GM12878 (cell line): ENCODE measurements around the gene SYS1. TPM values are rescaled to one million over a fixed set of nuclear protein-coding genes. Genes with fewer than 3 reads are reported as not detected.
A peak's percentile ranks its signal among the peaks of the same experiment; 100 is the strongest.

ENCODE experiments used
- BCL11A ChIP-seq: IDR thresholded peaks from 2 replicates; pipeline ENCODE4 v1.6.1; 2011; ENCODE audit warnings: low read depth, low read length
- BHLHE40 ChIP-seq, 2 experiments: fragments of 450-650 bp in 1 of 2; IDR thresholded peaks; 2 replicates each; pipeline ENCODE4 v1.6.1; 2011 to 2017; ENCODE audit warnings: low read depth in 2 of 2, borderline replicate concordance in 1 of 2, improper control_type of control experiment in 1 of 2, low read length in 1 of 2, mild to moderate bottlenecking in 1 of 2
- CBX5 ChIP-seq: sonication (generic); IDR thresholded peaks from 2 replicates; pipeline ENCODE4 v1.6.1; 2016; ENCODE audit warnings: low read depth, moderate library complexity, mild to moderate bottlenecking, inconsistent platforms
- E2F8 ChIP-seq: fragments of 450-650 bp; IDR thresholded peaks from 2 replicates; pipeline ENCODE4 v1.6.1; 2018; ENCODE audit warnings: mild to moderate bottlenecking, low read depth, moderate library complexity; ENCODE audit not compliant: partially characterized antibody
- E4F1 ChIP-seq: fragments of 450-650 bp; IDR thresholded peaks from 2 replicates; pipeline ENCODE4 v1.6.1; 2018; ENCODE audit warnings: borderline replicate concordance, mild to moderate bottlenecking; ENCODE audit not compliant: partially characterized antibody
- EGR1 ChIP-seq, 2 experiments: IDR thresholded peaks; 1 replicate in 1 of 2; 2 replicates in 1 of 2; pipeline ENCODE4 v1.6.1; 2011 to 2012; ENCODE audit warnings: low read depth in 2 of 2, low read length in 2 of 2, borderline replicate concordance in 1 of 2, mild to moderate bottlenecking in 1 of 2, moderate library complexity in 1 of 2
- FOXK2 ChIP-seq: fragments of 450-650 bp; IDR thresholded peaks from 2 replicates; pipeline ENCODE4 v1.6.1; 2017; ENCODE audit warnings: mild to moderate bottlenecking, moderate library complexity
- HDAC2 ChIP-seq: fragments of 200-600 bp; sonication (generic); IDR thresholded peaks from 2 replicates; pipeline ENCODE4 v1.6.1; 2017
- IKZF1 ChIP-seq: fragments of 450-650 bp; conservative IDR thresholded peaks from 2 replicates; pipeline ENCODE4 v1.6.1; 2017; ENCODE audit warnings: antibody characterized with exemption, mild to moderate bottlenecking
- IRF3 ChIP-seq: fragments of 450-650 bp; IDR thresholded peaks from 2 replicates; pipeline ENCODE4 v1.6.1; 2014; ENCODE audit warnings: mild to moderate bottlenecking
- NFYB ChIP-seq: IDR thresholded peaks from 2 replicates; pipeline ENCODE4 v1.6.1; 2011; ENCODE audit warnings: low read depth, mild to moderate bottlenecking, low read length, improper control_type of control experiment, moderate library complexity; ENCODE audit not compliant: insufficient read depth
- RBBP5 ChIP-seq: fragments of 200-600 bp; sonication (generic); conservative IDR thresholded peaks from 2 replicates; pipeline ENCODE4 v1.6.1; 2016
- RELA ChIP-seq: fragments of 450-650 bp; IDR thresholded peaks from 2 replicates; pipeline ENCODE4 v1.8.0; 2014; ENCODE audit warnings: borderline replicate concordance; ENCODE audit not compliant: partially characterized antibody
- RELB ChIP-seq: fragments of 450-650 bp; IDR thresholded peaks from 2 replicates; pipeline ENCODE4 v1.6.1; 2017; ENCODE audit warnings: low read depth, mild to moderate bottlenecking, moderate library complexity
- SMAD1 ChIP-seq: fragments of 450-650 bp; IDR thresholded peaks from 2 replicates; pipeline ENCODE4 v1.6.1; 2018; ENCODE audit warnings: mild to moderate bottlenecking, low read depth; ENCODE audit not compliant: partially characterized antibody
- SMC3 ChIP-seq: IDR thresholded peaks from 2 replicates; pipeline ENCODE4 v1.6.1; 2011; ENCODE audit warnings: low read length, improper control_type of control experiment, borderline replicate concordance
- ZNF217 ChIP-seq: fragments of 450-650 bp; IDR thresholded peaks from 2 replicates; pipeline ENCODE4 v1.6.1; 2017; ENCODE audit warnings: antibody characterized with exemption, mild to moderate bottlenecking
- ZNF622 ChIP-seq: fragments of 450-650 bp; IDR thresholded peaks from 2 replicates; pipeline ENCODE4 v1.6.1; 2017; ENCODE audit warnings: mild to moderate bottlenecking, inconsistent platforms
- polyA plus RNA-seq, 11 experiments: library from polyadenylated mRNA; depleted of rRNA in 4 of 11; unstranded in 6 of 11; stranded (reverse) in 5 of 11; fragments of >200 nt; fragmentation: Nextera tagmentation in 4 of 11; fragmentation: Illumina TruSeq in 1 of 11; extraction: Ambion mirVana in 4 of 11; extraction: Trizol in 1 of 11; gene quantifications; 1 replicate in 1 of 11; 2 replicates in 10 of 11; pipeline versions ENCODE4 v1.2.1 to v1.2.3, GENCODE V29; 2011 to 2016; ENCODE audit warnings: inconsistent platforms in 2 of 11, missing spikeins in 2 of 11, low read depth in 1 of 11
- total RNA-seq, 4 experiments: library from RNA; depleted of rRNA in 3 of 4; stranded (reverse); fragments of >200 nt in 3 of 4; fragmentation: Illumina TruSeq in 1 of 4; extraction: Trizol in 1 of 4; gene quantifications; 2 replicates each; pipeline versions ENCODE4 v1.2.1 to v1.2.3, GENCODE V29; 2013 to 2021
- TF ChIP-seq, protein P1 (sequence below): IDR thresholded peaks from 2 replicates; pipeline ENCODE4 v1.6.1; 2012; ENCODE audit warnings: low read depth, low read length, improper control_type of control experiment
- TF ChIP-seq, protein P2 (sequence below): IDR thresholded peaks from 2 replicates; pipeline ENCODE4 v1.6.1; 2012; ENCODE audit warnings: low read depth, low read length, improper control_type of control experiment

Gene SYS1
- total and polyA plus RNA-seq, 10 of the 15 experiments (the other 5 are each of a cell fraction or from before 2014, with no cell fraction given): 5.1 to 22.6 (median 9.3) TPM

DNA sequence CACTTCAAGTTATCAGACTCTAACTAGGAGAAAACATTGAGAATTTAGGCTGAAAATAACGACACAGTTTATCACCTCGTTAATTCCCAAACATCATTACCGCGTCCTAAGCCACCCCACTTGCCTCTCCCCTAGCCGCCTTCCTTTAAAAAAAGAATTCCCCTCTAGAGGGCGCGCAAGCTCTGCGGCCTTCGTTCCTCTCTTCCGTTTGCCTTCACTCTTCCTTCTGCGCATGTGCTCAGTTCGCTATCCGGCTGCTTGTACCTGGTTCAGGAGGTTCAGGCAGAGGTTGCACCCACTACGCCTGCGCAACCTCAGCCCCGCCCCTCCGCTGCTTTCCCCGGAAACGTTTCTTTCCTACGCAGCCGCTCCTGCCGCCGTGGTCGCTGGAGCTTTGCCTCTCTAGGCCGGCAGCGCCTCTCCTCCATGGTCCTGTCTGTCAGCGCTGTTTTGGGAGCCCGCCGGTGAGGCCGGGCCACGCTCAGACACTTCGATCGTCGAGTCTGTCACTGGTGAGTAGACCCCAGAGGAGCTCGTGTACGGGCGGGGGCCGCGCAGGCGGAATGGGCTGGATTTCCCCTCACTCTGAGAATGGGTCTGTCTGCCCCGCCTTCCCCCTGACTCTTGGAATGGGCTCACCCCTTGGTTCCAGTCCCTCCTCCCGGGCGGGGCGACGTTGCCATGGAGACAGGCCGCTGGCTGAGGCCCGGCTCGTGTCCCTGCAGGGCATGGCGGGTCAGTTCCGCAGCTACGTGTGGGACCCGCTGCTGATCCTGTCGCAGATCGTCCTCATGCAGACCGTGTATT is at the start of gene SYS1 (continued):
- TF ChIP-seq SMC3 (peak; percentile 76), NFYB (no peak), IKZF1 (peak; percentile 97), BCL11A (0 out of 2 replicates have a peak, but pooled peaks have one; percentile 3), E4F1 (peak; percentile 84), ZNF622 (no peak), RELB (peak; percentile 90), E2F8 (no peak), SMAD1 (no peak), BHLHE40 (IDR thresholded peaks at IDR 0.05; ENCODE audit: borderline replicate concordance in 1 of 2, low read depth in 2 of 2, low read length in 1 of 2) (peak; percentile 81 to 91), RBBP5 (no peak), ZNF217 (no peak), IRF3 (0 out of 2 replicates have a peak, but pooled peaks have one; percentile 19), EGR1 (IDR thresholded peaks at IDR 0.05; ENCODE audit: borderline replicate concordance in 1 of 2, low read depth in 2 of 2, low read length in 2 of 2) (0 out of 3 replicates have a peak, but pooled peaks of 1 of the 2 experiments have one; percentile 37), RELA (peak; percentile 73), HDAC2 (no peak), CBX5 (no peak), FOXK2 (peak; percentile 95)
- TF ChIP-seq, protein P1, sequence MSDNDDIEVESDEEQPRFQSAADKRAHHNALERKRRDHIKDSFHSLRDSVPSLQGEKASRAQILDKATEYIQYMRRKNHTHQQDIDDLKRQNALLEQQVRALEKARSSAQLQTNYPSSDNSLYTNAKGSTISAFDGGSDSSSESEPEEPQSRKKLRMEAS: peak; percentile 83
- TF ChIP-seq, protein P2, sequence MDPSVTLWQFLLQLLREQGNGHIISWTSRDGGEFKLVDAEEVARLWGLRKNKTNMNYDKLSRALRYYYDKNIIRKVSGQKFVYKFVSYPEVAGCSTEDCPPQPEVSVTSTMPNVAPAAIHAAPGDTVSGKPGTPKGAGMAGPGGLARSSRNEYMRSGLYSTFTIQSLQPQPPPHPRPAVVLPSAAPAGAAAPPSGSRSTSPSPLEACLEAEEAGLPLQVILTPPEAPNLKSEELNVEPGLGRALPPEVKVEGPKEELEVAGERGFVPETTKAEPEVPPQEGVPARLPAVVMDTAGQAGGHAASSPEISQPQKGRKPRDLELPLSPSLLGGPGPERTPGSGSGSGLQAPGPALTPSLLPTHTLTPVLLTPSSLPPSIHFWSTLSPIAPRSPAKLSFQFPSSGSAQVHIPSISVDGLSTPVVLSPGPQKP: 0 out of 2 replicates have a peak, but pooled peaks have one; percentile 13
